Effector memory CD4-positive, alpha-beta T cell (primary cell): ENCODE data around the gene IQCK.

Experiments used
- DNase-seq, 3 donors: peaks; one replicate each; pipeline ENCODE4 v3.0.0-alpha.2; 2020
- H3K27ac ChIP-seq: 2 replicates; pipeline ENCODE4 v1.7.0; 2013; ENCODE audit warnings: mild to moderate bottlenecking, low read length, moderate library complexity; ENCODE audit not compliant: insufficient read depth, poor library complexity, severe bottlenecking
- H3K27me3 ChIP-seq: replicated peaks from 2 replicates; pipeline ENCODE4 v1.7.0; 2013; ENCODE audit warnings: mild to moderate bottlenecking, low read length; ENCODE audit not compliant: insufficient read depth, control insufficient read depth, poor library complexity, severe bottlenecking
- H3K36me3 ChIP-seq: 2 replicates; pipeline ENCODE4 v1.7.0; 2013; ENCODE audit warnings: mild to moderate bottlenecking, low read length, moderate library complexity; ENCODE audit not compliant: control insufficient read depth, insufficient read depth
- H3K4me1 ChIP-seq: 2 replicates; pipeline ENCODE4 v1.7.0; 2013; ENCODE audit warnings: low read length, mild to moderate bottlenecking; ENCODE audit not compliant: control insufficient read depth, insufficient read depth, poor library complexity, severe bottlenecking
- H3K4me3 ChIP-seq: 2 replicates; pipeline ENCODE4 v1.7.0; 2013; ENCODE audit warnings: low read length, low read depth, mild to moderate bottlenecking; ENCODE audit not compliant: insufficient read depth, poor library complexity, severe bottlenecking
- H3K9me3 ChIP-seq: 2 replicates; pipeline ENCODE4 v1.7.0; 2013; ENCODE audit warnings: mild to moderate bottlenecking, low read length, moderate library complexity; ENCODE audit not compliant: control insufficient read depth

Gene IQCK

GRCh38 chr16:19831678-19832077 is 113.6 kb downstream of the IQCK start:
- no peaks in the 10 kb centered on the region for H3K9me3 ChIP-seq
- no peaks in the 10 kb centered on the region for H3K27me3 ChIP-seq
- no peak for DNase-seq
- no peak overlapping the region for H3K4me3 ChIP-seq
- no peaks in the 10 kb centered on the region for H3K4me1 ChIP-seq
- H3K27ac ChIP-seq: no peak overlapping the region
- no peaks in the 10 kb centered on the region for H3K36me3 ChIP-seq

- Histone ChIP-seq H3K27me3 (no peaks in the 10 kb centered on the region), H3K4me1 (no peaks in the 10 kb centered on the region), H3K27ac (no peak overlapping the region), H3K4me3 (no peak overlapping the region), H3K36me3 (no peaks in the 10 kb centered on the region), H3K9me3 (no peaks in the 10 kb centered on the region)
- DNase-seq: no peak
These were observed 115.1 kb downstream of the IQCK start for GRCh38 chr16:19833176-19833575.

GRCh38 chr16:19833581-19833980 is 115.5 kb downstream of the IQCK start:
- no peaks in the 10 kb centered on the region for H3K36me3 ChIP-seq
- no peak overlapping the region for H3K27ac ChIP-seq
- no peak for DNase-seq
- no peak overlapping the region for H3K4me3 ChIP-seq
- no peaks in the 10 kb centered on the region for H3K27me3 ChIP-seq
- H3K9me3 ChIP-seq: no peaks in the 10 kb centered on the region
- H3K4me1 ChIP-seq: no peaks in the 10 kb centered on the region

- Histone ChIP-seq H3K9me3 (no peaks in the 10 kb centered on the region), H3K27me3 (no peaks in the 10 kb centered on the region), H3K4me1 (no peaks in the 10 kb centered on the region), H3K27ac (no peak overlapping the region), H3K4me3 (no peak overlapping the region), H3K36me3 (no peaks in the 10 kb centered on the region)
- no peak for DNase-seq
These were observed 117.1 kb downstream of the IQCK start for GRCh38 chr16:19835196-19835595.

GRCh38 chr16:19835968-19836421 is 117.9 kb downstream of the IQCK start:
- no peaks in the 10 kb centered on the region for H3K9me3 ChIP-seq
- no peak overlapping the region for H3K27ac ChIP-seq
- no peaks in the 10 kb centered on the region for H3K27me3 ChIP-seq
- no peak overlapping the region for H3K4me3 ChIP-seq
- no peaks in the 10 kb centered on the region for H3K36me3 ChIP-seq
- no peaks in the 10 kb centered on the region for H3K4me1 ChIP-seq
- no peak for DNase-seq

GRCh38 chr16:19837331-19837980 is 119.4 kb downstream of the IQCK start:
- no peak for DNase-seq
- Histone ChIP-seq H3K36me3 (no peaks in the 10 kb centered on the region), H3K4me3 (no peak overlapping the region), H3K27me3 (no peaks in the 10 kb centered on the region), H3K27ac (no peak overlapping the region), H3K9me3 (no peaks in the 10 kb centered on the region), H3K4me1 (no peaks in the 10 kb centered on the region)

- Histone ChIP-seq H3K4me3 (no peak overlapping the region), H3K27ac (no peak overlapping the region), H3K27me3 (no peaks in the 10 kb centered on the region), H3K4me1 (no peaks in the 10 kb centered on the region), H3K36me3 (no peaks in the 10 kb centered on the region), H3K9me3 (no peaks in the 10 kb centered on the region)
- no peak for DNase-seq
These were observed 120.1 kb downstream of the IQCK start for GRCh38 chr16:19837984-19838707.

GRCh38 chr16:19840524-19841110 is 122.5 kb downstream of the IQCK start:
- Histone ChIP-seq H3K27me3 (no peaks in the 10 kb centered on the region), H3K36me3 (no peaks in the 10 kb centered on the region), H3K9me3 (no peaks in the 10 kb centered on the region), H3K4me3 (no peak overlapping the region), H3K27ac (no peak overlapping the region), H3K4me1 (no peaks in the 10 kb centered on the region)
- DNase-seq: no peak

GRCh38 chr16:19841184-19841583 is 123.1 kb downstream of the IQCK start:
- H3K27me3 ChIP-seq: no peaks in the 10 kb centered on the region
- no peak overlapping the region for H3K27ac ChIP-seq
- H3K4me1 ChIP-seq: no peaks in the 10 kb centered on the region
- H3K4me3 ChIP-seq: no peak overlapping the region
- no peaks in the 10 kb centered on the region for H3K9me3 ChIP-seq
- H3K36me3 ChIP-seq: no peaks in the 10 kb centered on the region
- no peak for DNase-seq
